ENCODE measurements around the gene CAPN8.

Gene CAPN8

DNA sequence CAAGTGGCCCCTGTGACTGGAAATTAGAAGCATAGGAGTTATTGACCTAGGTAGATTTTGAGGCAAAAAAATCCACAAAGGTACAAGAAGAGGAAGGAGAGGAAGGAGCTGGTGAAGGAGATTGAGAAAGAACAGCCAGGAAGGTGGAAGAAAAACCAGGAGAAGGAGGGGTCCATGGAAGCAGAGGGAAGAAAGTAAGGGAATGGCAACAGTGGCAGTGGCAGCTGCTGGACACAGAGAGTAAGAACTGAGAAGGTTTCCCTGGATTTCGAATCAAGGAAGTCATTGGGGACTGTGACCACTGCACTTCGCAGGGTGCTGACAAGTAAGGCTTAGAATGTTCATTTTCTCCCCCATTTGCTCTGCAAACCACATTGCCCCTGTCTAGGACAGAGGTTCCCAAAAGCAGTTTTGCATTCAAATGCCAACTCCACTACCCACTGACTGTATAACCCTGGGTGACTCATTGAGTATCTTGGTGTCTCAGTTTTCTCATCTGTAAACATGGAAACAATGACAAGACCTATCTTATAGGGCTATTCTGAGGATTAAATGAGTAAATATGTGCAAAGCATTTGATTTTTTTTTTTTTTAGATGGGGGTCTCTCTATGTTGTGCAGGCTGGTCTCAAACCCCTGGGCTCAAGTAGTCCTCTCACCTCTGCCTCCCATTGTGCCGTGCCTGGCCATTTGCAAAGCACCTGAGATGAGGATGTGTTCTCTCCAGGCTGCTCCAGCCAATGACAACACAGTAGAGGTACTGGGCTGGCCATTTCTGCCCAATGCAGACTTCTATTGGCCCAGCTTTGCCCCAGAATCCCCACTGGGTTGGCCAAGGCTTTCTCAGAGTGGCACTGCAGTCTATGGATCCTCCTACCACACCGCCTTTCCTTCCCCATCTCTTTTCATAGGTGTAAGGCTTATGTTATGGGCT is 37.5 kb upstream of the CAPN8 start:
- no peak for DNase-seq (ENCODE audit: low read depth)

DNA sequence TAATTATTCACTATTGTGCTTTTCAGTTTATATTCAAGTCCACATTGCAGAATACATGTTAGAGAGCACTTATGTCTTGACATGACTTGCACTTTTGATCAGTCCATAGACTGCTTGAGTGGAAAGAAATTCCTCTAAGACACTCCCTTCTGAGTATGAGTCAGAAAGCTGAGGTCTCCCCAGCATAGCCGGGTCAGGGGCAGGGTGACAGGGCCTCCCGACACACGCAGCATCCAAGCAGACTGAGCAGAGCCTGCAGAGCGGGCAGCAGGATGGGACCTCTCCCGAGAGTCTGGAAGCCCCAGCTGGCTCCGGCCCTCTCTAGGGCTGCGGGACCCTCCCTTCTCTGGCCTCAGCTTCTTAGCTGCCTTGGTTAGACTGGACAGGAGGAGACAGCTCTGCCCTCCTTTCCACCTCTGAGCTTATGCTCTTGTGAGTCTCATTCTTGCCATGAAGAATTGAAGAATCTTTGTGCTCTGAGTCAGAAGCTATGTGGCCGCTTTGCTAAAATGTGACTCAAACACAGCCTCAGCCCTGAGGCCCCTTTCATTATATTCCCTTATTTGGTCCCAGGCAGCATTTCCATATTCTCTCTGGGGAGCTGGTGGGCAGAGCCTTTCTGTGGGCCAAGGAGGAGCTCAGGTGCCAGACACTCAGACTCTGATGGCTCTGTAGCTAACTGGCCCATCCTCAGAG is 35.6 kb upstream of the CAPN8 start:
- no peak for DNase-seq (ENCODE audit: low read depth)

DNA sequence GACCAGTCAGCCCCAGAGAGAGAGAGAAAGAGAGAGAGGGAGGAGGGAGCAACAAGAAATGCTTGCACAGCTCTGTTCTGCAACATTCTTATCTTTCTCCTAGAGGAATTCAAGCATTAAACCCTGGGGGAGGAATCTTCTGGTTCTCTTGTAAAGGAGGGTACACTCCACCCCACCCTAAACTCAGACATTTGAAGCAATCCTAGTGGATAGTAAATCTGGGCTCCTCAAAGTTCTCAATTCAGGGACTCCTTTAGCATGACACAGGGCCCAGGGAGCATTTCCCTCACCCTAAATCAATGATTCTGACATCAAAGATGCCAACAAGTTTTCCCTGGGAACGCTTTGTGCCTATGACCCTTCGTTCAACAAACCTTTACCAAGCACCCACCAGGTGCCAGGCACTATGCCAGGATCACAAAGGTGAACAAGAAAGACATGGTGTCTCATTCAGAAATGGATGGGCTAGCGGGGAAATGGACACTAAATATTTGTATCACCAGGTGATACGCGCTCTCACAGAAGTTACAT is 35.0 kb upstream of the CAPN8 start:
- no peak for DNase-seq (ENCODE audit: low read depth)

DNA sequence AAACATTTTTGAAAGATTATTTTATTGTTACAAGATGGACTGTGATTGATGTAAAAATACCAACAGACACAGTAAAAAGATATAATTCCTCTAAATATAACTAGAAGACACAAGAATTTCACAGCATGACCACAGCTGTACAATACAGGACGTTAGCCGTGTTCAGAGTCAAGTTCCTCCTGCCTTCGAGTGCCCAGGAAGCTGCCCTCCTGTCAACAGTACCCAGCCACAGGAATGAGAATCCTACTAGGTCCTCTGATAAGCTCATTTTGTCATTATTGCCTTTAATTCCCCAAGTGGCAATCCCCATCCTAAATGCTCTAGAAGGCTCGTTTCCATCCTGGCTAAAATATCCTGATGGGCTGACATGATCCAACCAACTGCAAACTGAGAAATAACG is 30.4 kb upstream of the CAPN8 start:
- no peak for DNase-seq (ENCODE audit: low read depth)

DNA sequence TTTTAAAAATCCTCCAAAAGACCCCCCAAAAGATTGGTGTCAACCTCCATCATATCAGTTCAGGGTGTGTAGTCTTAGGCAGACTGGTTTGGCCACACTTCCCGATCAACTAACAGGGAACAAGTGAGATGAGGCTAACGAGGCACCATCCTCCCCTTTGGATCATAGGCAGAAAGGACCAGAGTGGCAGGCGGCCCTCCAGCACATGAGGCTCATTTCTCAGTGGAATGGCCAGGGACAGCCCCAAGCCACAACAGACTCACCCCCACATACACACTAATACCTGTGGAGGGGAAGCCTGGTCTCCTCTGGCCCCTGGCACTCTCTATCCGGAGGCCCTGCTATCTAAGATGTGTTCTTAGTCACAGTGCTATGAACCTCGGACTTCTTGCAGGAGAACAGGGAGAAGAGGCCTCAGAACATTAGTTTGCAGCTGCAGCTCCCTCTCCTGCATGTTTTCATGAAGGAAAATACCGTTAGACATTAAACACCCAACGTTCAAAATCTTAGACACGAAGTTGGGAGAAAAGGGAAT is 29.6 kb upstream of the CAPN8 start:
- no peak for DNase-seq (ENCODE audit: low read depth)

DNA sequence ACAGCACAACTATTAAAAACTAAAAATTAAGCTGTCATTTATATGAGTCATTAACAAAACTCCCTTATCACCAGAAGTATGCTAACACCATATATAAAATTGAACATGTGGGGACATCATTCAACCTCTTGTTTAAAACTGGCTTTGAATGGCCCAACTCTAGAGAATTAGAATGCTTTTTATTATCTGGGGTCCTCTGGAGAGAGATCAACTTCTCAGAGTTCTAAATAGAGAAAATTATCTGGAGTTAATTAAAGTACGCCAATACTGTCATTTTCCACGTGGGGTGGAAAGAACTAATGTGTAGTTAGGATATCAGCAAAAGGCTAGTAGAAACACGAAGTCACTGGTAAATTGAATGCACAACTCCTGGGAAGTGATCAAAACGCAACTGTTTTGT is 25.6 kb upstream of the CAPN8 start:
- DNase-seq (ENCODE audit: low read depth), result no peak

DNA sequence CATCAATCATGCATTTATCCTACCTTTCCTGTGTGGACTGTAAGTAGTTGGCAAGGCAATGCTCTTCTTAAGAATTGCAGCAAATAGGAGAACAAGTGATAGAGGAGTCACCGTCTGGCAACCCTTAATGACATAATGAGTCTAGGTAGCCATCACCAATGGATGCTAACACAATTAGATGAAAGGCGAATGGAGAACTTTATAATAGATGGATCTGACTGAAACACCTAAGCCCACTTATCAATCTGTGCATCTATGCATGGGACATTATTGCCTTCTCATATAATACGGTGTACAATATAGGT is 18.9 kb upstream of the CAPN8 start:
- no peak for DNase-seq (ENCODE audit: low read depth)

DNA sequence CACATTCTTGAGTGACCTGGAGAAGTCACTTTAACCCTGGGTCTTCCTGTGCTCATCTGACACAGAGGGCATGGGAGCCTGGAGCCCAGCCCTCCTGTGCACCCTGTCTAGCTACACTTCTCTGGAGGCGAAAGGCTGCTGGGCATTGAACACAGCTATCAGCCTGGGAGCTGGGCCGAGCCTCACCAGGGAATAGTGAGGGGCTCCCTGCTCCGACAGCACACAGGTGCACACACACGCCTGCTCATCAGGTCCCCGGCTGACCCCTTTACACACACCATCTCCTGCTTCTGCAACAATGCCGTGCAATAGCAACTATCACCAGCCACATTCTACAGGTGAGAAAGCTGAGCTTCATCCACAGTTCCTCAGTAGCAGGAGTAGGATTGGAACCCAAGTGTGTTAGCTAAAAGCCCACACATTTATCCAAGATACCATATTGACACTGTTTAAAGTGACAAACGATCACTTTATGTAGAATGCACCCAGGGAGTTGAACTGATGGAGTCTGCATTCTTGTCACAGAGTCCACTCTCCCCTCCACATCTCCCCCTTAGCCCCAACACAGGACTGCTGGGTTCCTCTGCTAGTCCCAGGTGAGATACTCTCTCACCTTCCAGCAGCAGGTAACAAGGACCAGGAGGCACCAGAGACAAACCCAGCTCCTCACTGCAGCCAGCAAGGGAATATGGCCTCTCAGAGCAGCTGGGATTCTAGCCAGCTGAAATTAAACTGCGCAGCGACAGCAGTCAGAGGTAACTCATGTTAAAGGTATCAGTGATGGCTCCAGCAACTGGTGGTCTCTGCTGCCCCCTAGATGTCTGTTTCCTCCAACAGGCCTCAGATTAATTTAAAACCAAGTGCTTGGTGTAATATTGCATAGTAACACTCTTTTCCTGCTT is 18.3 kb upstream of the CAPN8 start:
- DNase-seq (ENCODE audit: low read depth), result no peak

DNA sequence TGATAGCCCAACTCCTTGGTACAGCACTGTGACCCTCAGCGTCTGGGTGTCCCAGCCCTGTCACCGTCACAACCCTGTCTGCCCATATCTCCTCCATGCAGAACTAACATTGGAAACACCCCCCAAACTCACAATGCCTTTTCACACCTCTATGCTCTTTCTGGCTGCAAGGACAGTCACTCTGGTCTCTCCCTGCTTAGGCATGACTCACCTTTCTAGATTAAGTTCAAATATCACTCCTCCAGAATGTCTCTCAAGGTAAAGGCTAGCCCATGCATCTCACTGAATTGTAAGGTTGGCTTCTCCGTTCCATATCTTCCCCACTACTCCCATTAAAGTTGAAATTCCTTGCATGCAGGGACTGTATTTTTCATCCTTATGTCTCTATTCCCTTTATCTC is 17.0 kb upstream of the CAPN8 start:
- no peak for DNase-seq (ENCODE audit: low read depth)

DNA sequence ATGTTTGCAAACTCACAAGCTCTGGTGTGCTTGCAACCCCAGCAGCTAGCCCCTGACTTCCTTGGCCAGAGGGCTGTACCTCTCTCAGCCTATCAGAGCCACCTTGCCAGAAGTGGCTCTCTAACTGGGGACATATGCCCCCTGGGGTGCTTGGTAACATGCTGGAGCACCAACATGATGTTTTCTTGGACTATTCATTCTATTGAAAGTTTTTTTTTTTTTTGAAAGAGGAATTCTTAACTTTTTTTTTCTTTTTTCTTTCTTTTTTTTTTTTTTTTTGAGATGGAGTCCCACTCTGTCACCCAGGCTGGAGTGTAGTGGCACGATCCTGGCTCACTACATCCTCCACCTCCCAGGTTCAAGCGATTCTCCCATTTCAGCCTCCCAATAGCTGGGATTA is 14.7 kb upstream of the CAPN8 start:
- no peak for DNase-seq (ENCODE audit: low read depth)

DNA sequence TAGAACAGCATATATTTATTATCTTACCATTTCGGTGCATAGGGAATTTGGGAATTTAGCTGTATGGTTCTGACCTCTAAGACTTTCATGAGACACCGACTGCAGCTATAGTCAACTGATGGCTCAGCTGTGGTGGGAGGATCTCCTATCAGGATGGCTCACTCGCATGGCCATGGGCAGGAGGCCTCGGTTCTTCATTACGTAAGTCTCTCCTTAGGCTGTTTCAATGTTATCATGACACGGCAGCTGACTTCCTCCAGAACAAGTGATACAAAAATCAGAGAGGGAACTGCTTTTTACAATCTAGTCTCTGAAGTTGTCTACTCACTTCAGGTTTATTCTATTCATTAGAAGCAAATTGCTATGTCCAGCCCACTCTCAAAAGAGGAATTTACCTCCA is 13.3 kb upstream of the CAPN8 start:
- peak; percentile 86 for DNase-seq (ENCODE audit: low read depth)

DNA sequence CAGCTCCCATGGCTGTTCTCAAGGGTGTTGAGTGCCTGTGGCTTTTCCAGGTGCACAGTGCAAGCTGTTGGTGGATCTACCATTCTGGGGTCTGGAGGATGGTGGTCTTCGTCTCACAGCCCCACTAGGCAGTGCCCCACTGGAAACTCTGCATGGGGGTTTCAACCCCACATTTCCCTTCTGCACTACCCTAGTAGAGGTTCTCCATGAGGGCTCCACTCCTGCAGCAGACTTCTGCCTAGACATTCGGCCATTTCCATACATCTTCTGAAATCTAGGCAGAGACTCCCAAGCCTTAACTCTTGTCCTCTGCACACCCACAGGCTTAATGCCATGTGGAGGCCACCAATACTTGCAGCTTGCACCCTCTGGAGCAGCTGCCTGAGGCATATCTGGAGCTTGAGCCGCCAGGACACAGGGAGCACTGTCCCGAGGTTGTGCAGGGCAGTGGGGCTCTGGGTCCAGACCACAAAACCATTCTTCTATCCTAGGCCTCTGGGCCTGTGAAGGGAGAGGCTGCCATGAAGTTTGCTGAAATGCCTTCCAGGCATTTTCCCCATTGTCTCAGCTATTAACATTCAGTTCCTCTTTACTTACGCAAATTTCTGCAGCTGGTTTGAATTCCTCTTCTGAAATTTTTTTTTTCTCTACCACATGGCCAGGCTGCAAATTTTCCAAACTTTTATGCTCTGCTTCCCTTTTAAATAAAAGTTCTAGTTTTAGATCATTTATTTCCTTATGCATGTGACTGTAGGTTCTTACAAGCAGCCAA is 8.8 kb upstream of the CAPN8 start:
- DNase-seq (ENCODE audit: low read depth), result no peak

DNA sequence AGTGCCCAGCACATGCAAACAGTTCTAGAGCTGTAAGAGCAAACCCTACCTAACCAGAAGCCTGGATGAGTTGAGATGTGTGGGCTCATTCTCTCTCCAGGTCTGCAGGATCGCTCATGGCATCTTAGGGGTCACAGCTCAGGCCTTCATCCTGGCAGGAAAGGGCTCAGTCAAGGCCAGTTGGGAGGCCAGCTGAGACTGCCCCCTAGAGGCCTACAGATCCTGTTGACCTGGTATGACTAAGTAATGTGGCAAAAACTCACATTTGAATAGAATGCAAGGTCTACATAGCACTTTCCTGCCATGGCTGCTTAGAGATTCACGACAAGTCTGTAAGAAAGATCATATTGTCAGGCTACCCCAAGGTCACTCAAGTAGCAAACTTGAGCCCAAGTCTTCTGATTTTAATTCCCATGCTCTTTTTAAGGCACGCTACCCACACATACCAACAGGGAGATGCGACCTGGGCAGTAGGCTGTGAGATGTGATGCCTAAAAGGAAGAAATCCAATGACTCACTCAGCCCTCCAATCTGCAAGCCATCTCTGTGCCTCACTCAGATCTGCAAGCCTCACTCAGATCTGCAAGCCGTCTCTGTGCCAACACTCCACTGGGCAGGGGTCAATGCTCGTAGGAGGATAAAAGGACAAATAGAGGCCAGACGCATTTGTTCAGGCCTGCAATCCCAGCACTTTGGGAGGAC is 5.1 kb upstream of the CAPN8 start:
- no peak for DNase-seq (ENCODE audit: low read depth)

DNA sequence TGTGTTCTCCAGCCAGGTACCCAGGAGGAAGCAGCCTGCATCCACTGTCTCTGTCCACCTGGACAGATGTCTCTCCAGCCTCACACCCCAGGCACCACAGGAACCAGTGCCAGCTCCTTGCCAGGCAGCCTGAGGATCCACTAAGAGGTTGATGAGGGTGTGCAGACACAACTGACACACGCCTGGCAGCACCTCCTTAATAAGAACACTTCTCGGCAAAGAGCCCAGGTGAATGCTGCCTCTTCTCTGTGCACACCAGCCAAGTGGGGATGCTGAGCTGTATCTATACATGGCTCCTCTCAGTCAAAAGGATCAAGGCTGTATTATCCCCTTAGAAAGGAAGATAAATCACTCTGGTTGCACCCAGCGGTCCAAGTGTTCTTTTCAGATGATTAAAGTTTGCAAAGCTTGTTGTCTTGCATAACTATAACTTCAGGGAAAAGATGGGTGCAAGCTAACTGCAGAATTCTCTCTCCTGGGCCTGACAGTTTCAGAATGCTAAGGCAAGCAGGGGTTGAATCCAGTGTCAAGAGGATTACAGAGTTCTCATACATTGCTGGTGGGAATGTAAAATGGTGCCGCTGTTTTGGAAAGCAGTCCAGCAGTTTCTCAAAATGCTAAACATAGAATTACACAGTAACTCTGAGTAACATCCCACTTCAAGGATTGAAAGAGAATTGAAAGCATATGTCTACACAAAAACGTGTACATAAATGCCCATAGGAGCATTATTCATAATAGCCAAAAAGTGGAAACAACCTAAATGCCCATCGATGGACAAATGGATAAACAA is 3.7 kb upstream of the CAPN8 start:
- no peak for DNase-seq (ENCODE audit: low read depth)

DNA sequence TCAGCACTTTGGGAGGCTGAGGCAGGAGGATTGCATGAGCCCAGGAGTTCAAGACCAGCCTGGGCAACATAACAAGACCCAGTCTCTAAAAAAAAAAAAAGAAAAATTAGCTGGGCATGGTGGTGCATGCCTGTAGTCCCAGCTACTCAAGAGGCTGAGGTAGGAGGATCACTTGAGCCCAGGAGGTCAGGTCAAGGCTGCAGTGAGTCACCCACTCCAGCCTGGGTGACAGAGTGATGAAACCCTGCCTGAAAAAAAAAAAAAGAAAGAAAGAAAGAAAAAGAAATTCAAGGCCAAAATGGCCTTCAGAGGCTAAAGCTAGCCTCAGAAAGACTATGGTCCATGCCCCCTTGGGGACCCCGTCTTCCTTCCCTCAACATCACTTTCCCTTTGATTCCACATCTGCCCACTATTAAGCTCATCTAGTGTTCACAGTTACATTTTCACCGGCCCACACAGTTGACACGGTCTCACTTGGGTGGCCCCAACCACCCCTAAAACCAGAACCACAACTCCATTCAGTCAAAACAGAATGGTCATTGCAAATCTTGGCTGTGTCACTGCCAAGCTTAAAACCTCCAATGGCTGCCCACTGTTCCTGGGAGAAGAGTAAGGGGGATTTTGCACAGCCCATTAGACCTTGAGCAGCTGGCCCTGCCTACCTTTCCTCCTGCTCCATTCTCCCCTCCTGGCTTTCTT is 2.1 kb upstream of the CAPN8 start:
- no peak for DNase-seq (ENCODE audit: low read depth)

DNA sequence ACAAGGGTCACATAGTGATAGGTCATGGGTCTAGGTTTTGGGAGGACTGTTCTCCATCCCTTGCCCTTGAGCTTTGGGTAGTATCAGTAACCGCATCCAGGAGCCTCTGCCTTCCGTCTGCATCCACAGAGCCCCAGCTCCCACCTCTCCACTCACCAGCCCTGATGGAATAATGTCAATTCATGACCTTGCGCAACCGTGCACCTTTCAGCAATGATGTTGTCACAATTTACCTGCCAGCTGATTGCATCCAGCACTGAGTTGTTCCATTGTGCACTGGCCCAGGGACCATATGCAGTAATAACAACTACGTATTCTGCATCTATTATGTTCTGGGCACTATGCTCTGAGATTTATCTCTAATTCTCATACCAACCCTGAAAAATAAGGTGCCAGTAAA is 1.4 kb downstream of the CAPN8 start:
- no peak for DNase-seq (ENCODE audit: low read depth)

DNA sequence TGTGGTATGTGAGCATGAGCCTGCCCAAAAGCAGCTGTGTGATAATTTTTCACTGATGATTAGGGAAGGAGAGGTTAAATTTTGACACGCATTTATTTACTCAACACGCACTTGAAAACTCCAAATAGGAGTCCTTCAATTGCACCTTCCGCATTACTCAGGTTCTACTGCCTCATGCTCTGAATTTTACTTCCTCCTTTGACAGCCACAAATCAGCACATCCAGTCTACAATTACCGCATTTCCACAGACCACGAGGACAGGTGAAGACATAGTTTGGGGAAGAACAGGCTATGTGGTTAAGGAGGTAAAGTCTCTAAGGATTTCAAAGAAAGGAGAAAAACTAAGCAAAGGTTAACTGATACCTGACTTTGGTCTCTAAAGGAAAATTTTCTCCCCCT is 2.6 kb downstream of the CAPN8 start:
- no peak for DNase-seq (ENCODE audit: low read depth)

DNA sequence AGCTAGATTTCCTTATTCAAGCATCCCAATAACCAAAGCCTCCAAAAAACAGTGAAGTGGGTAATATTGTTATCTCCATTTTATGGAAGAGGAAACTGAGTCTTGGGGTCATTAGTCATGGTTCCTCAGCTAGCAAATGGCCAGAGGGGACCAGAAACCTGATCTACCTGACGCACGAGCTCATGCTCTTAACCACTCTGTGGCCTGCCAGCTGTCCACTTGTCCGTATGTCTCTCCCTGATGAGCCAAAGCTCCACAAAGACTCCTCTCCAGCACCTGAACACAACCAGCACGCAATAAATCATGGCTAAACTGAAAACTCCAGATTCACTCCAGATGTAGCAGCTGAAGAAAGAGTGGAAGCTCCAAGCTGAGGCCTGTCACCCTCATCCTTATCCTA is 5.8 kb downstream of the CAPN8 start:
- DNase-seq (ENCODE audit: low read depth), result no peak

DNA sequence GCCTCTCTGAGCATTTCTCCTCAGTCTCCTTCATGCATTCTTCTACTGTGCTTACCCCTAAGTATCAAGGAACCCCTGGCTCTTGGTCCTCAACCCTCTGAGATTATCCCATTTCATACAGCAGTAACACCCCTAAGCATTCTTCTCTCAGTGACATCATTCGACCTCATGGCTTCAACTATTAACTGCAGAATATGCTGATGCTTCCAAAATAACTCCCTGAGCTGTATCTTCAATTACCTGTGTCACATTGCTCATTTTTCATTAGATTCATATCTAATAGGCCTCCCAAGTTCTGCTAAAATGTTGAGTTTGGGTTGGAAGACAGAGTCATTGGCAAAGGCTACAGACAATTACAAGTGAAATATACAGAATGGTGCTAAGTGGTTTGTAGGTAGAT is 7.5 kb downstream of the CAPN8 start:
- no peak for DNase-seq (ENCODE audit: low read depth)

All from CMK (cell line).